HG03342 (cell line): ENCODE measurements around the gene LAYN.
A peak's percentile ranks its signal among the peaks of the same experiment; 100 is the strongest.

Source experiments
- ATAC-seq: cut with Tn5 transposase; IDR thresholded peaks from one replicate; pipeline ENCODE4 v1.9.1; 2021; ENCODE audit warnings: mild to moderate bottlenecking, moderate library complexity; ENCODE audit not compliant: unreplicated experiment

Gene LAYN

GRCh38 chr11:111530091-111530490 is 10.4 kb upstream of the LAYN start:
- no peak for ATAC-seq

DNA sequence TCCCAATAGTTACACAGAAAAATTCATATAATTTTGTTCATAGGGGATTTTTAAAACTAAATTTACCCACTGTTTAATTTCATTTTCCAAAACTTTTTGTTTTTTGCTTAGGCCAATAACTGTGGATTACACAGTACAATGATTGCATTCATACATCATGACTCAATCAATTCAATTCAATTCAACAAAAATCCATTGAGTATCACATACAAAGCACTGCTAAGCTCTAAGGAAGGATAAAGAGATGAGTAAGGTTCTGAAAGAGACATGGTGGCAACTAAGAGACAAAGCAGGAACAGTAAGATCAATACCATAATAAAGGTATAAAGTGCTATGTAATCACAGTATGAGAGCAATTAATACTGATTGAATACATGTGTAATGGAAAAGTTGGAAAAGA is 9.4 kb upstream of the LAYN start:
- ATAC-seq = no peak

DNA sequence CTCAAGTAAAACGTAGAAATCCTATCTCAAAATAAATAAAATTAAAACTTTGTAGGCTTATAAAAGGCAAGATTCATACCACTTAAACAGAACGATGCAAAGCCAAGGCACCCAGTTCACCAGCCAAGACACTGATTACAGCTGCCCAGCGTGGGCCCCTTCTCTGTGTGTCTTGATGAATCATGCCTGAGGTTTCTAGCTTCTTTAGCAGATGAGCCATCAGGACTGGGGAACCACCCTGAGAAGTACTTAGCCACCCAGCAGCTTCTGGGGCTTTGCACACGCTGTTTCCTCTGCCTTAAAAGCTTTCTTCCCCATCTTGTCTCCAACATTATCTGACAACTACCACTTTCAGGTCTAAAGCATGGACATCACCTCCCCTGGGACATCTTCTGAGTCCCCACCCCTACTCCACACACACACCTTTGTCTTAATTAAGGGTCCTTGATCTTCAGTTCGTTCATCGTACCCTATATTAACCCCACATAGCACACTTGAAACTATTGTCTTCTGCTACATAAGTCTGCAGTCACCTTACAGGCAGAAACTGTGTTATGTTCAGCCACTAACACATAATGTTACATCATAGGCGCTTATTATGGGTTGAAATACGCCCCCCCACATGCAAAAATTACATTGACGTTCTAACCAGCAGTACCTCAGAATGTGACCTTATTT is 8.7 kb upstream of the LAYN start:
- peak; percentile 69 for ATAC-seq

DNA sequence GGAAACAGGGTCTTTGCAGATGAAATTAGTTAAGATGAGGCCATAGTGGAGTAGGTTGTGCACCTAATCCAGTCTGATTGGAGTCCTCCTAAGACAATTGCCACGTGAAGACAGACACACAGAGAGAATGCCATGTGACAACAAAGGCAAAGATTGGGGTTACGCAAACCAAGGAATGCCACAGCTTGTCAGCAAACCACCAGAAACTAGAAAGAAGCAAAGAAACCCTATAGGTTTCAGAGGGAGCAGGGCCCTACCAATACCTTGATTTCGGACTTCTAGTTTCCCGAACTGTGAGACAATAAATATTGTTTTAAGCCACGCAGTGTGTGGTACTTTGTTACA is 8.2 kb upstream of the LAYN start:
- ATAC-seq = no peak

DNA sequence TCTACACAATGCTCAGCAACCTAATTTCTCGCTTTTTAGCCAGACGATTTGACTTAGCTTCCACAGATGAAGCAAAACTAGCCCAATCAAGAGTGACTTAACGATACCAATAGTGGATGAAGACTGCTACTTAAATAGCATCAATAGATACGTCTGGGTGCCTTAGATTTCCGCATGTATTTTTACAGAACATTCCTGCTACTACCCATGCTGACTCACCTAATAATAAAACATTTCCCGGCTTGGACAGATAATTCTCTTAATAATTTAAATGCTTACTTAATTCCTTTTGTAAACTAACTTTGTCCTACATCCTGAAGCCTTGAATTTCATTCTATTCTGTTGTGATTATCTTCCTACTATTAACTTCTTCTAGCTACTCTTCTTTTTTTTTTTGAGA is 5.2 kb upstream of the LAYN start:
- ATAC-seq = no peak

DNA sequence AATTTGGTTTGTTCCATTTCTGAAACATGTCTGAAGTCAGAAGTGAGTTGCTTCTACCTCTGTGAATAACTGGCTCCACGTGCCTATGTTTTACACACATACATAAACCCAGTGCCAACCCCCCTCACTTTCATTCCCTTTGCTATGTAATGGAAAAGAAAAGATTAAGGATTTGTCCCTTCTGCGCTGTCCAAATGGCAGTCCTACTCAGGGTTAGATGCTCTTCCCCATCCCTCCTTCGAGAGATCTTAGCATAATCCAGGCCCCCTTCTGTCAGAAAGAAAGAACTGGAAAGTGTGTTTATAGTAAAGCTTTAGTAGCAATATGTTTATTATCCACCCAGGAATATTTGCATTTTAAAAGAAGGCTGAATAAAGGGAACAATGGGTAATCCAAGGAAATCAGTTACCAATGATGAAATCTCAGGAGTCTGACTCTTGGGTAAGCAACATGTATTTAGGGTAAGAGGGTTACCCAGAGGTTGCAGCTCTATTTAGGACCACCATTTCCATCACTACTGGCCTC is 3.1 kb upstream of the LAYN start:
- no peak for ATAC-seq

DNA sequence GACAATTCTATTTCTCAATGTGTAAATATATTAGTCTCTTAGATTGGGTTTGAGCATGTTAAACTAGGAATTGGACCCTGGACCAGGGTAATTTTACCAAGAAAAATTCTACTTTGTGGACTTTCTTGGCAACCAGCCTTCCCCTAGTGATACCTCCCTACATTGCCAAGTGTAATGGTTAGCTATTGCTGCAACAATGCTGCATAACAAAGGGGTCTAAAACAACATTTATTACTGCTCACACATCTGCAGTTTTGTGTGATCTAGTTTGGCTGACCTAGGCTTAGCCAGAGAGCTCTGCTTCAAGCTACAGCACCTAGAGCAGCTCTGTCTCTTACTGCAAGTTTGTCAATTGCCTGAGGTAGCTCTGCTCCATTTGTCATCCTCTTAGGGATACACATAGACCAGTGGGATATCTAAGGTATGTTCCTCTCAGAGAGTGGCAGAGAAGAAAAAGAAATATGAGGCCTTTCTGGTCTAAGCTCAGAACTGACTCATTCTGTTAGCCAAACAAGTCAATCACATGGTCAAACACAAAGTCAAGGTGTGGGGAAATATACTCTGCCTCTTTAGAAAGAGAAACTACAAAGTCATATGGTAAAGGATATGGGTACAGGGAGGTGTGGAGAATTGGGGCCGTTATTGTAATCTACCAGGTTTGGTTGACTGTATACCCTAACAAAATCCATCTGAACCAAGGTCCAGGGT is 2.0 kb upstream of the LAYN start:
- ATAC-seq = no peak

- ATAC-seq = no peak
Observed at GRCh38 chr11:111539426-111540113, 950 bp upstream of the LAYN start.

DNA sequence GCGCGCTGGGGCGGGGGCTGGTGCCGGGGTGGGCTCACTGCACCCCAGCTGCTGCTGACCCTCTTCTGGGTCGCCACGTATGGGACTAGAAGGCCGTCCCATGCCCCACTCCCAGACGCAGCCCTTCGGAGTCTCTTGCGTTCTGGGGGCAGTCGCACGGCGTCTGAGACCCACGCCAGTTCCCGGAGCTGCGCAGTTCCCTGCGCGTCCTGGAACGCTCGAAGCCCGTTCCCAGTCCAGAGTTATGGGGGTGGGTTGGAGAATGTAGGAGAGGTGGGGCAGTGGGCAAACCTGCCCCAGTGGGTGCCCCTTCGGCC is 375 bp downstream of the LAYN start:
- no peak for ATAC-seq

- ATAC-seq = no peak
Observed at GRCh38 chr11:111541254-111542061, 938 bp downstream of the LAYN start.

GRCh38 chr11:111542606-111543275 is 2.2 kb downstream of the LAYN start:
- no peak for ATAC-seq

DNA sequence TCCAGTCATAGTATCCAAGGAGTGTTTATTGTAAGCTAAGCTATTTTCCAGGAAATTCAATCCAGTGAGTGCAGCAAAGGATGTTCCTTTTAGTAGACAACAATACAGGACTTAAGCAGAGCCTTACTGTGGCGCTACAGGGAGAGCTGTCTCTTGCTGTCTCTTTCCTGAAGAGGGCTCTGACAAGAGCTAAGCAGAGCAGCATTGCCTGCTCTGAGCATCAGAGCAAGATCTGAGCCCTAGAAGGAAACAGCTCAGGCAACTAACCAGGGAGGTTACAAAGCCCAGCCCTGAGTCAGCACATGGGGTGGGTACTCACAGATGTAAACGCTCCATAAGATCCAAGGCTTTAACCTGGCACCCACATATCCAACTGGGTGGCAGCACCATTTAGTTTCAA is 8.0 kb downstream of the LAYN start:
- no peak for ATAC-seq

DNA sequence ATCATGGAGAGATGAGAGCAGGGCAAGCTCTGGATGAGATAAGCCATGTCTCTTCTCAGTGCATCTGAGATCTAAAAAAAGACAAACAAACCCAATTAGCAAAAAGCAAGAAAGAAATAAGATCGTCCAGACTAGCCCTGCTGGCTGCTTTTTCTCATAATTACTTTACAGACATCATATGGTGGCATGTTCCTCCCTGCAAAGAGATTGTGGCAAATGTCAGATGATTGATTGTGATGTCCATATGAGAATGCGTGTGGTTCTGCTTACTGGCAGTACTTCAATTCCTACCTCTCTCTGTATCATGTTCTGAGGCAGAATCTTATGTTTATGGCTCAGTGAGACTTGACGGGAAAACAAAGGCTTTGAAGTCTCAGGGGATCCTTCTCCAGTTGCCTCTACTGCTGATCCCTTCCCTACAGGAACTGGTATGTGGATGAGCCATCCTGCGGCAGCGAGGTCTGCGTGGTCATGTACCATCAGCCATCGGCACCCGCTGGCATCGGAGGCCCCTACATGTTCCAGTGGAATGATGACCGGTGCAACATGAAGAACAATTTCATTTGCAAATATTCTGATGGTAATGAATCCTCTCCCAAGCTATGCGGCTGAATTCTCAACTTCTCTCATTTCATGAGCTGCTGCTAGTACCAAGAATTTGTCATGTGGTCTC is 8.8 kb downstream of the LAYN start:
- no peak for ATAC-seq

DNA sequence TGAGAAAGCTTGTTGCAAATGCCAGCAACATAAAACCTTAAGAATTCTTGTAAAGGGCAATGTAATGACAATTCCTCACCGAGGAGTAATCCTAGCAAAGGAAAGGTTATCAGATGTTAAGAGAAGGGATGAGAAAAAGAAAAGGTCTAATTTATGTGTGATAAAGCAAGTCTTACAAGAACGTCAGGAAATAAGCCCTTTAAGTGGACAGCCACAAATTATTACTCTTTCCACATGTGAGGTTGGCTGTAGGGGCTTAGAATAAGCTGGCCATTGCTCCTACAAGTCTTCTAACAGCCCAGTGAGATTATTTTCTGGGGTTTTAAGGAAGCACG is 9.3 kb downstream of the LAYN start:
- no peak for ATAC-seq

DNA sequence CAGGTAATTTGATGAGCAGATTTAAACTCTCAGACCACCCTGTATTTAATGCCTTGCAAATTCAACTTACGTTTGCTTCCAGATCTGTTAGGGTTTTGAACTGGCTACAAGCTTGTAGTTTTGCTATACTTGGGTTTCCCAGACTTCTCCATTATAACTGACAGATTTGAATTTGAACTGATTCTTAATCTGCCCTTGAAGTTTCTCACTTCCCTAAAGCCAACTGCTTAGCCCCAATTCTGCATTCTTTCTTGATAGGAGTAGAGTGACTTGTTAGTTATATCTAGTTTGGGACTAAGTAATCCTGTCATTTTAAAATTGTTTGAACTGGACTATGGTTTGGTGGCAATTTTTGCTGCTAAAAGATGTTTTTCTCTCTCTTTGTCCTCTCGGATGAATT is 9.7 kb downstream of the LAYN start:
- no peak for ATAC-seq

GRCh38 chr11:111554532-111554931 is 14.0 kb downstream of the LAYN start:
- ATAC-seq = no peak

DNA sequence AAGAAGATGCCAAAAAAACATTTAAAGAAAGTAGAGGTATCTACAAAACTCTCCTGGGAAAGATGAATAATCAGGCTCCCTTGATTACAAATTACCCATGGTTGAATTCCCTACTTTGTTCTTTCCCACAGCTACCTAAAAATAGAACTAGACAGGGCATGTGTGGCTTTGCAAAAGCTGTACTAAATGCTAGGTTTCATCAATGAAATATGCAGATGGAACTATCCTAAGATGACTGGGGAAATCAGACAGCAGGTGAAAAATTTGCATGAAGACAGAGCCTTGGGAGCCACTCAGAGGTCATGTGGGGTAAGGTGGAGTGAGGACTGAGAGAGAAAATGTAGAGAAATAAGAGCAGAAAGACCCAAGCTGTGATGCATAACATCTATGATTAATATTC is 14.7 kb downstream of the LAYN start:
- no peak for ATAC-seq

- no peak for ATAC-seq
Observed at GRCh38 chr11:111557425-111558111, 17.0 kb downstream of the LAYN start.

DNA sequence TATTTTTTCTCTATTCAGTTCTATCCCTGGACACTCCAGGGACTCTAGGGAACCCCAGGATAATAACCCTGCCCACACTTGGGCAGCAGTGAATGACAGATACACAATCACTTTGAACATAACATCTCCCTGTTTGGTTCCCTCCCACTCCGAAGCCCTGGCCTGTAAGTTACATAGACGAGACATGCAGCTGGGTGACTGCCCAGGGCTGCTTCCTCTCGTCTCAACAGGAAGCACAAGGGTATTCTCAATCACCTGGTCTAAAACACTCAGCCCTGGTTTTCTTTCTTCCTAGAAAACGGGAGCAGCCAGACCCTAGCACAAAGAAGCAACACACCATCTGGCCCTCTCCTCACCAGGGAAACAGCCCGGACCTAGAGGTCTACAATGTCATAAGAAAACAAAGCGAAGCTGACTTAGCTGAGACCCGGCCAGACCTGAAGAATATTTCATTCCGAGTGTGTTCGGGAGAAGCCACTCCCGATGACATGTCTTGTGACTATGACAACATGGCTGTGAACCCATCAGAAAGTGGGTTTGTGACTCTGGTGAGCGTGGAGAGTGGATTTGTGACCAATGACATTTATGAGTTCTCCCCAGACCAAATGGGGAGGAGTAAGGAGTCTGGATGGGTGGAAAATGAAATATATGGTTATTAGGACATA is 19.4 kb downstream of the LAYN start:
- no peak for ATAC-seq
